Epidermal melanocyte (primary cell): ENCODE data around the gene MSI2.

Source experiments
- DNase-seq: peaks from one replicate; pipeline ENCODE4 v3.0.0; 2011; ENCODE audit warnings: low spot score; ENCODE audit not compliant: insufficient read length

The MSI2 gene

GRCh38 chr17:57432507-57433277 lies 176.4 kb downstream of the MSI2 start:
- DNase-seq, result no peak

GRCh38 chr17:57433452-57433851 lies 177.1 kb downstream of the MSI2 start:
- no peak for DNase-seq

GRCh38 chr17:57434361-57434760 lies 178.0 kb downstream of the MSI2 start:
- no peak for DNase-seq

- no peak for DNase-seq
These were observed 180.2 kb downstream of the MSI2 start for GRCh38 chr17:57436565-57436964.

GRCh38 chr17:57438066-57438731 lies 181.9 kb downstream of the MSI2 start:
- DNase-seq, result no peak

GRCh38 chr17:57439651-57440050 lies 183.3 kb downstream of the MSI2 start:
- DNase-seq, result no peak

- peak; percentile 80 for DNase-seq
These were observed 184.4 kb downstream of the MSI2 start for GRCh38 chr17:57440522-57441269.

- no peak for DNase-seq
These were observed 184.9 kb downstream of the MSI2 start for GRCh38 chr17:57441270-57441600.

- DNase-seq, result no peak
These were observed 186.1 kb downstream of the MSI2 start for GRCh38 chr17:57442401-57442823.

- no peak for DNase-seq
These were observed 186.7 kb downstream of the MSI2 start for GRCh38 chr17:57442914-57443571.

GRCh38 chr17:57443781-57444180 lies 187.5 kb downstream of the MSI2 start:
- no peak for DNase-seq

- no peak for DNase-seq
These were observed 188.5 kb downstream of the MSI2 start for GRCh38 chr17:57444682-57445450.

GRCh38 chr17:57445772-57446472 lies 189.6 kb downstream of the MSI2 start:
- no peak for DNase-seq

GRCh38 chr17:57447357-57447989 lies 191.2 kb downstream of the MSI2 start:
- DNase-seq, result no peak

- no peak for DNase-seq
These were observed 191.9 kb downstream of the MSI2 start for GRCh38 chr17:57447990-57448758.

- no peak for DNase-seq
These were observed 192.5 kb downstream of the MSI2 start for GRCh38 chr17:57448759-57449283.

GRCh38 chr17:57451191-57451590 lies 194.9 kb downstream of the MSI2 start:
- no peak for DNase-seq

GRCh38 chr17:57451643-57452042 lies 195.3 kb downstream of the MSI2 start:
- DNase-seq, result no peak

- no peak for DNase-seq
These were observed 197.6 kb downstream of the MSI2 start for GRCh38 chr17:57453841-57454425.
